Activated CD4-positive, alpha-beta T cell treated with anti-CD3 and anti-CD28 coated beads for 24 hours (primary cell): ENCODE data around the gene SGIP1.
"Not testable (repeated sequence)": the region's sequence is repeated elsewhere in the genome, so short reads cannot be mapped to it uniquely, and the experiment has no call there.

Experiments
- DNase-seq, 2 donors: peaks; one replicate each; pipeline ENCODE4 v3.0.0-alpha.2; 2020; ENCODE audit warnings: low read depth in 2 of 2

SGIP1 gene

GRCh38 chr1:66730462-66730861 is 196.5 kb downstream of the SGIP1 start:
- DNase-seq = no peak

GRCh38 chr1:66731170-66731865 is 197.4 kb downstream of the SGIP1 start:
- DNase-seq = no peak

- DNase-seq = no peak
Observed at GRCh38 chr1:66732407-66733166, 198.6 kb downstream of the SGIP1 start.

GRCh38 chr1:66733348-66734017 is 199.5 kb downstream of the SGIP1 start:
- no peak for DNase-seq

DNA sequence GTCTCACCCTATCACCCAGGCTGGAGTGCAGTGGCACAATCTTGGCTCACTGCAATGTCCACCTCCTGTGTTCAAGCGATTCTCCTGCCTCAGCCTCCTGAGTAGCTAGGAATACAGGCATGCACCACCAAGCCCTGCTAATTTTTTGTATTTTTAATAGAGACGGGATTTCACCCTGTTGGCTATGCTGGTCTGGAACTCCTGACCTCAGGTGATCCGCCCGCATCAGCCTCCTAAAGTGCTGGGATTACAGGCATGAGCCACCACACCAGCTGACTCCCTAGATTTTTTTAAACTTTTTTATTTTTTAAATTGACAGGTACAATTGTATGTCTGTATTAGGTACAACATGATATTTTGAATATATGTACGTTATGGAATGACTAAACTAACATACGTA is 200.6 kb downstream of the SGIP1 start:
- DNase-seq = not testable (repeated sequence)

DNA sequence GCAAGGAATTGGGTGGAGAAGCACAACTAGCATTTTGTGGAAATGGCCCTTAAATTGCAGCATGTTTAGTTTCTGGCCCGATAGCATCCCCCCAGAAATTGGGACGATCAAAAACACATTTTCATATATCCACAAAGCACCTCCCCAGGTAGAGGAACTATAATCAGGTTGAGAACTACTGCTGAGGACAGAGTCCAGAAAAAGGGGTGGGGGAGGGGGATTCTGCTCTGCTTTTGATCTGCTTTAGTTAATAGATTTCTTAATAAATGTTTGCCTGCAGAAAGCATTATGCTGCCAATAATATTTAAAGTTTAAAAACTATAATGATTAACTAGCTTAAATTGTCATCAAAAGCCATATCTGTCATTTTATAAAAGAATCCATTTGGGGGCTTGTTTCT is 203.9 kb downstream of the SGIP1 start:
- DNase-seq = no peak

DNA sequence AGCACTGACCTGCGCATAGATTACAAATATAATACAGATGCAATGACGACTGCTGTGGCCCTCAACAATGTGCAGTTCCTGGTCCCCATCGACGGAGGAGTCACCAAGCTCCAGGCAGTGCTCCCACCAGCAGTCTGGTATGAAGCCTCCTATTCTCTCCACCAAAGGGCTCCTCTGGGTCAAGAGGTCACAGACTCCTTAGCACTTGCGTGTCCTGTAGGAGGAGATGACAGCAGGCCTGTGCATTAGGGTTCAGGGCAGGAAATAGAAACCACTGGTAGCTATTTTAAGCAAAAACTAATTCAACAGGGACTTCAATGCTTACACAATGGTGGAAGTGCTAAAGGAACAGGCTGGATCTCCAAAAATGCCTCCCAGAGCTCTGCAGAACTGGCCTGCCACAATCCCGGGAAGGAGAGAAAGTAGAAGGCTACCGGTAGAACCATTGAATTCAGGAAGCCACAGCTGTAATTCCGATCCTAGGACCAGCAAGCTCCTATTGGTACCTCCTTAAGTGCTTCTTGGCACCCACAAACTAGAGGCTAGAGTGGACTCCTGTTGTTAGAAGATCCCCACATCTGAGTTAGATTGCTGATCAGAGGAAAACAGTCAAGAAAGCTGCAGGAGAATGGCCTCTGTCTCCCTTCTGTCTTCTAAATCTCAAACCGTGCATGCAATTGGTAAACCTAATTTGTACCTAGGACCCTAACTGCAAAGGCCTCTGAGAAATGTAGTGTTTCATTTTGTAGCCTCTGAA is 205.6 kb downstream of the SGIP1 start:
- DNase-seq = no peak

GRCh38 chr1:66745451-66745850 is 211.5 kb downstream of the SGIP1 start:
- DNase-seq = no peak

GRCh38 chr1:66747501-66747900 is 213.5 kb downstream of the SGIP1 start:
- DNase-seq = no peak

DNA sequence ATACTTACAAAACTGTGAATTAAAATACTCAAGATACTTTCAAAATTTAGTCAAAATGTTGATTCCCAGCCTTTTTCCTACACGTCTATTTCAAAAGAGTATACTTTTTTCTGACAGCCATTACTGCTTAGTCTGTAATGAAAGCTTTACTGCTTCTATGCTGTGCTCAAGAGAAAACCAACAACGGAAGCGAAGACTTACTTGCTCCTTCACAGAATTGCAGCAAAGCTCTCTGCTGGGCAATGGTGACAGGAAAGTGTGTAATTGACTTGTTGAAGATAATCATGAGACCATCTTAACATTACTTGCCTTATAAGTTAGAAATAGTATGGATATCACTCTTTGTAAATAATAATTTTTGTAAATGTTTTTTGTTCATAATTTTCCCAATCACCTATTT is 216.6 kb downstream of the SGIP1 start:
- DNase-seq = no peak

DNA sequence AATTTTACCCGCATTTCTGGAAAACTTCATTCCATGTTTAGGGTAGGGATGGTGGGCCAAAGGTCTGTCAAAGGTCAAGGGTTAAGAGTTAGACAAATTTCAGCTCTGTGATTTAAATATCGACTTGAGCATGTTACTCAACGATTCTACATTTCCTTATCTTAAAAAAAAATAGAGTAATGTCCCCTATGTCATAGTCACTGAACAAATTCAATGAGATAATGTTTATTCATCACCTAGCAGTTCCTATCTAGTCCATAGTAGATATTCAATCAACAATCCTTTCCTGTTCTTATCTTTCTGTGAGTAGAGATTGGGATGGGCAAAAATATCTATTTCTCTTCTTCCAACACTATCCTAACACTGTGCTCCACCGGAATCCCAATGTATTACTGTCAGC is 217.2 kb downstream of the SGIP1 start:
- DNase-seq = no peak

DNA sequence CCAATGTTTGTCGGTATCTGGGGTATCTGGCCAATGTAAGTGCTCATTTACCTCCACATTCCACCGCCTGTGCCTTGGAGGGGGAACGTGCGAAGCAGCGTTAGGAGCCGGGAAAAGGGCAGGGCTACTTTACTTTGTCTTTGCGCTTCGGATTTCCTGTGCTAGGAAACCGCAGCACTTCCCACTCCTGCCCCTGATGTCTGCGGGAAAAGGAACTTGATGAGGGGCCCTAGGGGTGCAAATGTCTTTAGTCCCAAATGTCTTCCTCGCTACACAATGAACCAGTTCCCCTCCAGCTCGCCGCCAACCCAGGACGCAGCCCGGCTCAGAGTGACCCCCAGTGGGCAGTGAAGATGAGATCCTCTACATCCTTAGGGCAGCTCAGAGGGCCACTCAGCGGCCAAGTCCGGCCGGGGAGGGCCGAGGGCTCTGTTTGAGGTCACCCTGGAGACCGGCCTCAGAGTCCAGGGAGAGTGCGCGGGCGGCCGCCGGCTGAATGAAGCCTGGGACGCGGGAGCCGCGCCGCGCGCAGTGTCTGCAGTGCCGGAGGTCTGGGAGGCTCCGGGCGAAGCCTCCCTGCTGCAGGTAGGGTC is 218.1 kb downstream of the SGIP1 start, which contains the start of gene DYNLT5:
Gene DYNLT5 (plus strand): TSS at position 460 of the 593 bp plus-strand sequence. CDS start 2,200 bp downstream, outside the sequence.
- DNase-seq = no peak

DNA sequence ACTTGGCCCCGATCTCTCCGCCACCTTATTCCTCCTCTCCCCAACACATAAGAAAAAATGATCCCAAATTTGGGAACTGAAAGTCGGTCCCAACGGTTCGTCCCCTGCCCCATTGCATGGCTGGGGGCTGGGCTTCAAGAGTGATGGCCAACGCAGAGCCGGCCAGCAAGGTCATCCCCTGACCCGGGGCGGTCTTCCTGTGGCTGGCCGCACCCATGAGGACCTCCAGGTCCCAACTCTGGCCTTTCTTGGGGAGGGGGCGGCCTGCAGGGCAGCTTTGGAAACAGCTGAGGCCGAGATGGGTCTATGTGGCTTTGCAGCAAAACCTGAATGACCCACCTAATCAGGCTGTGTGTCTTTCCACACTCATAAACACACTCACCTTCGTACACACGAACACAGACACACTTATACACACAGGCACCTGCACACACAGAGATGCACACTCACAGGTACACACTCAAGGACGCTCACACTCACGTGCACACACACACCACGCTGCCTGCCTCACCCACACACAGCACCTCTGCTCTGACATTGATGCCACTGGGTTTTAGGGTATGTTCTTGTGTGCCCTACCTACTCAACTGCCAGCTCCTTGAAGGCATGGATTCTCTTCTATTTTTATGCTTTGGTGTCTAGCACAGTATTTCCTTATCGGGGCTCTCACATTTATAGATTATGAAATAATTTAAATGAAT is 218.9 kb downstream of the SGIP1 start:
- DNase-seq = no peak

- no peak for DNase-seq
Observed at GRCh38 chr1:66757722-66758240, 223.8 kb downstream of the SGIP1 start.

DNA sequence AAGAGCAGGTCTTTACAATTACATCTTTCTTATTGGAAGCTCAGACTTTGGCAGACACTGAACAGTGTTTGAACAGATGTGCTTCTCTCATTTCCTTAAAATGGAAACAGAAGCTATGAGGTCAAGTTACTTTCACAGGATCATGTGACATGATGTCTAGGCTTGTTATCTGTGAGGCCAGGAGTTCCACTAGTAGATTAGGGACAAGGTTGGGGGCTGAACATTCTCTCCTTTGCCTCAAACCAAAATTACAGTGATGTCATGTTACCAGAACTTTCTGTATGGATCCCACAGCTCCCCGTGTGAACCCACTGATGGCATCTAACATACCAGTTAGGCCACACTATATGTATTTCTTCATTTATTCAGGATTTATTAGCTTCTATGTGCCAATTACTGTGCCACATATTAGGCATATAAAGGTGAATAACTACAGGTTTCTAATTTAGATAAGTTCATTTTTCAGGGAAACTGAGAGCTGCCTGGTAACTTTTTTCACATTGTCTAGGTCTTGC is 224.3 kb downstream of the SGIP1 start:
- DNase-seq = no peak

- no peak for DNase-seq
Observed at GRCh38 chr1:66760506-66760905, 226.6 kb downstream of the SGIP1 start.

GRCh38 chr1:66761221-66761620 is 227.3 kb downstream of the SGIP1 start:
- no peak for DNase-seq

- peak; percentile 27 to 56 for DNase-seq
Observed at GRCh38 chr1:66764994-66765578, 231.1 kb downstream of the SGIP1 start.

- DNase-seq = no peak
Observed at GRCh38 chr1:66767626-66768025, 233.7 kb downstream of the SGIP1 start.

- DNase-seq = no peak
Observed at GRCh38 chr1:66768965-66769364, 235.0 kb downstream of the SGIP1 start.
